Stimulated activated CD8-positive, alpha-beta memory T cell treated with anti-CD3 and anti-CD28 coated beads, Interleukin-15, amount 100 ng/mL, for 1 hour (primary cell): ENCODE measurements around the gene AMER1.
"Not testable (repeated sequence)": the region's sequence is repeated elsewhere in the genome, so short reads cannot be mapped to it uniquely, and the experiment has no call there.

Experiments used
- DNase-seq: peaks from one replicate; pipeline ENCODE4 v3.0.0-alpha.2; 2020; ENCODE audit warnings: low read depth

AMER1 gene

DNA sequence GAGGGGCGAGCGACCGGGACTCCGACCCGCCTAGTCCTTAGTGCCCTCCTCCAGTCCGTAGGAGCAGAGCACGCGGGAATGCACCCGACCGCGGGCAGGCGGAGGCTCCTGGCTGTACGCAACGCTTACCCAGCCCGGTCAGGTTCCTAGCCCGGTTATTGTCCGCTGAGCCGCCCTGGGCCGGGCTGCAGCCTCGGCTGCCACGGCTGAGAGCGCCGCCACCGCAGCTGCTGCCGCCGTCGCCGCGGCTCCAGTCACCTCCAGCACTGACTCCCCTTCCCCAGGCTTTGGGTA is at the start of gene AMER1:
Gene AMER1 (minus strand): TSS at position 268 of the 294 bp plus-strand sequence. CDS start 12,422 bp downstream, outside the sequence.
- no peak for DNase-seq

DNA sequence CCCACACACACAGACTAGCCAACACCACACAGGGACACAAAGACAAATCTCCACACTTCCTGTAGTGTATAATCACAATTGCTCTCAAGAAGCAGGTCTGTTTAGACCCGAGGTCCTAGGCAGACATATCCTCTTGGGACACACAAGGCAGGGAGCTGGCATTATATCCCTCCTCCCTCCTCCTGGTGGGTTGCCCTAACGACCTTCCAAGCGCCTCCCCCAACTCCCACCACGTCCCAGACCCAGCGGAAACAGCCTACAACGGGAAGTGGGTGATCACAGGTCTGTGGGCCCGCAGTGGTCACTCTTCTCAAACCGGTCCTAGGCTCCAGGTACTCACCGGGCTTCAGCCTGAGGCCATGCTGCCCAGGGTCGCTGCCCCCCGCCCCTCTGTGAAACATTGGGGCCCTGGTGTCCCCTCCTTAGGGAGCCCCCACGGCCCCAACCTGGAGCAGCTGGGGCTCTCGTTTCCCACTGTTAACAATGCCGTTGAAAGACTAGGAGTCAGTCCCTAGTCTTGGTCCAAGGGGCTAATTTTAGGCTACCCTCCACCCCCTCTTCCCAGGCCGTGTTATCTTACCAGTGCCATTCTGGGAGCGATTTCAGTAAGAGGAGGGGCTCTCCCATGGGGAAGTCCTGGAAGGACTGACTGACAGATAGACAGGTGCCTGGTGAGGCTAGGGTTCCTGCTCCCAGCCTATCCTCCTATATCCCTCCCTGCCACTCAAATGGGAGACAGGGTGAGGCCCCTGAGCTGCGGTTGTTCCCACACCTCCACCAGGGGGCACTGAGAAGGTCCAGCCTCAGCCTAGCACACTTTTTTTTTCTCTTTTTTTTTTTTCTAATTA is 24.8 kb upstream of the AMER1 start, which contains the start of gene ASB12:
Gene ASB12 (minus strand): TSS at position 485 of the 848 bp plus-strand sequence. CDS start 4,957 bp downstream, outside the sequence.
- no peak for DNase-seq

DNA sequence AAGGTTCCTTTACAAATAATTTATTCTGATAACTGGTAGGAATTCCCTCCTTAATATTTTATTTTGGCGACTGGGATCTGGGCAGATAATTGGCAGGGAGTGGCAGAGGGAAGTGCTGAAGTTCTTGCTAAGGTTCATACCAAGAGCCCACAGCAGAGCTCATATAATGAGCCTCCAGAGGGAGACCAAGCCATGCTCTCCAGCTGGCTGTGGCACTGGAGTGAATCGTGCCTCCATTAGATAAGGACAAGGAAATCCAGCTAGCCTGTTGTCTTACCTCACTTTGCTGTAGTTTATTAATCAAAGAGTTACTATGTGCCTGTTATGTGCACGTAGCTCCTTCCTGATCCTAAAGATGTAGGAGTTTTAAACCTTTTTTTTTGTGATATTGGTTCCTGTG is 23.6 kb upstream of the AMER1 start:
- DNase-seq: no peak

DNA sequence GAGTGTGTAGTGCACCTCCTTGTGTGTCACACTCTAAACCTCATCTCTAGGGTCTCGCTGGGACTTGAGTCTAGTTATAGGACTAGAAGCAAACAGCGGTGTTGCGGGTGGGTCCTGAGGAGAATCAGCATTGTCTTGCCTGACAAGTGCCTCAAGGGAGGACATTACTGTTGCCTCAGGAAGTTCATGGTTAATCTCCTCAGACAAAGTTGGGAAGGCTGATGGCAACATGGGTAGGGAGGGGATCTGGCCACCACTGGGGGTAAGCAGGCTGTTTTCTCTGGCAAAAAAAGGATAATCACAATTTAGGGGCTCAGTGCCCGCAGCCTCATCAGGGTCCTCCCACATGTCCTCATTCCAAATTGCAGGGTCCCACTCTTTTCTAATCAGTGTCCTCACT is 12.5 kb upstream of the AMER1 start:
- DNase-seq: no peak

DNA sequence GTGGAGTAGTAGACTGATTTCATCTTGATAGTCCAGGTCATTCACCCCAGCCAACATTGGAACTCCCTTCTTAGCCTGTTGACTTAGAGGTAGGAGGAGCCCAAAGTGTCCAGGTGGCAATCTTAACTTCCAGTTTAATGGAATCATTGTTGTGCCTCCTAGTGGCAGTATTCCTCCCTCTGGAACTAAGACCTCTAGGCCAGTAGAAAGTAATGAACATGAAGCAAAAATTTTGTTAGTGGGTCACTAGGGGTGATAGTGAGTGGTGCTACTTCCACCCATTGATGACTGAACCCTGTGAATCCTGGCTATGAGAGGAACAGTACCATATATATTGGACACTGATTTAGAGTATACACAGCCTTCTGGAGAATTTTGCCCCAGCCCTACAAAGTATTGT is 8.5 kb upstream of the AMER1 start:
- DNase-seq: not testable (repeated sequence)

DNA sequence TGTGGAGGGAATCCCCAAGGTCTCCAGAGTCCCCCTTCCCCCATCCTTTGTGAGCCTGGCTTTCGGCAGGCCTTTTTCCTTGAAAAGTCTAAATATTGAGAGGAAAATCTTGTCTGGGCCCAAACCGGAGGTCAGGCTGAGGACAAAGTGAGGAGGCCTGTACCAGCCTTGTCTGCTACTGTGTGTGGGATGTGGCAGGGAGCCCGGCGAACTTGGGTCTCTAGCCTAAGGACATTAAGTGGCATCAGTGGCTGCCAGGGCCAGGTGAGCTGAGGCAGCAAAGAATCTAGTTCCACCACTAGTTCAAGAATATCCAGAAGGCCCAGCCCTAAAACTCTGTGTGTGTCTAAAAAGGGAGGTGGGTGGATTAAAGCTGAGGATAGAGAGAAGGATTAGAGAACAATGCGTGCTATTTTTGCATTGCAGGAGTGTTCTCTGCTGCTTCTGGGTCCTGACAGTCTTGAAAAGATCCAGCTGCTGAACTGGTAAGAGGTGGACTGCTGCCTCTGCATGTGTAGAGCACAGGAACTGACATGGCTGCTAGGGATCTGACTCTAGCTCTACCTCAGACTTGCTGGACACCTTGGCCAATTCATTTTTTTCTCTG is 1.2 kb upstream of the AMER1 start:
- DNase-seq: no peak

DNA sequence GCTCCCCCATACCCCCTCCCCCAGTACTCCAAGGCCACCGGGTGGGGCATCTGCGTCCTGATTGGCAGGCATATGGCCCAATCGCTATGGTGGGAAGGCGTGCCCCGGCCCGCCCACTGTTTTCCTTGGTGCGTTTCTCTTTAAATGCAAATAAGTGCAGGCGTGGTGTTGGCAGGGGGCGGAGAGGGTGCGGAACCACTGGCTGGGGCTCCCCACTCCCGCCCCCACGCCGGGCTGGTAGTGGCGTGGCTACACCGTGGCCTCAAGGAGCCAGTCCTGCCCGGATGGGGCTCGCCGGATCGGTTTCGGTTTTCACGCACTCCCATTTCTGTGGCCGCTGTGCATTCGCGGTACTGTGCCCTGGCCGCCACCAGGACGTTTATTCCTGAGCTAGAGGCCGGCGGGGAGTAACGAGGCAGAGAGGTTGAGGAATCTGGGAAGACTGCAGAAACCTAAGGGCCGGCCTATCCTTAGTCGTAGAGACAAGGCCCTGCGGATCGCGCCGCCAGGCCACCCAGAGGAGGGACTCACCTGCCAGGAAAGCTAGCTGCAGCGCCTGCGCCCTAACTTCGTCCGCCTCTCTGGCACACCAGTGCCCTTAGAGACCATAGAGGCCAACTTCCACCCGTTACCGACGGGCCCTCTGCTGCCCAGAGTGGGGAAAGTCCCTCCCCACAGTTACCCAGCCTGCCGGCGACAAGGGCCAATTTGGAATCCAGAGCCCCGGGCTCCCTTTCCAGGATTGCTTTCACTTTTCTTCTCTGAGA is 410 bp upstream of the AMER1 start:
- DNase-seq: peak; percentile 70

DNA sequence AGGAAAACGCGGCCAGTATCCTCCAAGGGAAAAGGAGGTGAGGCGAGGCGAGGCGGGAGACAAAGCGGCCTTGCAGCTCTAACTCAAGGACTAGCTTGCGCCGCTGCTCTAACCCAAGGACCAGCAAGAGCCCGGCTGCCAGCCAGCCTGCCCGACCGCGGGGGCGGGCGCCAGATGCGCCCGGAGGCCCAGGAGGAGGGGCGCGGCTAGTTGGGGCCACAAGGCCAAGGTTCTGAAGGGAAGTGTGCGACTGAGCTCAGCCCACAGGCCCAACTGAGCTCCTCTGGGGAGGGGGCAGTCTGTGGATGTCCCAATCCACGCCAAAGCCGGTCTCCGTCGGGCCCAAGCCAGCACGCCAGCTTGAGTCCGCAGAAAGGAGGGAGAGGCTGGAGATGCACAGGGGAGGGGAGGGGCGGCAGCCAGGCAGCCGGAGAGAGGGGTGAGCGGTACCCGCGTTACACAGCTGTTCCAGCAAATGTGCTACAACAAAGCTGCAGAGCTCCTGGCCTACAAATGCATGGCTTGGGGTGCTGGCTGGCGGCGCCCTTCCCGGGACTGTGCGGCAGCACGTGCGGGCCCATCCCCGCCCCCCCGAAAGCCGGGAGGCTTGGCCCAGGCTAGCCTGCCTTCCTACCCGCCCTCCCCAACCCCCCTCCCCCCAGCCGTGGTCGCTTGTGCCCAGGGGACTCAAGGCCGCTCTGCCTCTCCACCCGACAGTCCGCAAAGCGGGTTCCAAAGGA is 637 bp downstream of the AMER1 start:
- no peak for DNase-seq

DNA sequence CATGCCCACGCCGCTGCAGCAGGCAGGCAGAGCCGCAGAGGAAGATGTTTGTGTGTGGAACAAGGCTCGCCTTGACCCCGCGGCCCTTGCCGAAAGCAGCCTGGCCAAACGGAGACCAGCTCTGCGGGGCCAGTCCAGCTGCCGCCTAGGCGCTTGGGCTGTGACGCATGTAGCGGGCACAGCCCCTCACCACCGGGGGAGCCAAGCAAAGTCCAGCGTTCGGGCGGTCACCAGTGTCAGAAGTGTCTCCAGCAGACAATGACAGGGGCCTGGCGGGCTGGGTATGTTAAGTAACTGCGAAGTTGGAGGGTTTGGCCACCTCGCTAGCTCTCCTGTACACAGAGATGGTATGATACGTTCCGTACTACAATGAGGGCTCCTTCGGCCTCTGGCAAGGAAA is 1.3 kb downstream of the AMER1 start:
- no peak for DNase-seq

DNA sequence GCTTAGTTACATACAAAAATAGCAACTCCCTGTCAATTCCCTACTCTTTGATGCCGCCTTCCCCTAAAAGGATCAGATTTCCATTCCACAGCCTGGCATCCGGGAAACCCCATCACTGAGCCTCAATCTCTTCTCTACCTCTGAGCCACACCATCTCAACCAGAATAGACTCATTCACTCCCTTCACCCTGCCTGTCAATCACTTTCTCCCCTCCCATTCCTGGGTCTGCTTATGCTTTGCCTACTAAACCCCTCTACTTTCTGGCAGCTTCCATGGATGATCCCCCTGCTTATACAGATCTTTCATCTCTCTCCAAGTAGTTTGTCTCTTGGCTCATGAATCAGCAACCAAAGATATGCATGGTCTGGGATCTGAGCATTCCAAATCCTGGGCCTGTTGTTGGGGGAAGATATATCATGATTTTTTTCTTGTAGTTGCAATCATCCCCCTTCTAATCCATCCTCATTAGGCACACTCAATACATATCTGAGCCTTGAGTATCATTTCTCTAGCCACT is 2.6 kb downstream of the AMER1 start:
- no peak for DNase-seq

DNA sequence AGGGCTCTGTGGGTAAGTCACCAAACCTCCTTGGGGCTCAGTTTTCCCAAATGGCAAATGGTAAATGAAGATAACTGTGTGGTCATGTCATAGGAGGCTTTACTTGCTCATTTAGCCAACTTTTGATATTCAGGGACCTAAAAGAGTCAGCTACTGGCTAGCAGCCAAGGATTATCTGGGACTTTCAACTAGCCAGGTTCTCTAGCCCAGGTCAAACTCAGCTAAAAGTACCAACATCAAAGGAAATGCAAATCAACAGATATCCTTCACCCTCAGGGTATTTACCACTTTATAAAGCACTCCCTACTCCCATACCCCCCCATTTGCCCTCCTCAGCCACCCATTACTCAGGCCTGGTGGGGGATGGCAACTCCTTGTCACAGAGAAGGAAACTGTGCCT is 7.5 kb downstream of the AMER1 start:
- DNase-seq: no peak

DNA sequence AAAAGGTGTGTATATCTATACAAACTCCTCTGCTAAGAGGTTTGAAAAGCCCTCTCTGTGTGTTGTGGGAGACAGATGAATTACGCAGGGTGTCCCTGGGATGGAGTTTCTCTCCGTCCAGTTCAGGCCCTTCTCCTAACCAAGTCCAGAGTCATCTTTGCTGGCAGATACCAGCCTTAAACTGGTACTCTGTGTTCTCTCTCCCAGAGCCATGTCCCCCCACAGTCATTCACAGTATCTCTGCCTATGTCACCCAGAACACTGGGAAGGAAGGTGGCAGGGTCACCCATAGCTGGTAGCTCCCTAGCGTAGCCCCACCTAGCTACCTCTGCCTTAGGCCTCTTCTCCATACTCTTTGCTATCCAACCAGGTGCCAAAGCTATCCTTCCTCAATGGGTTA is 8.9 kb downstream of the AMER1 start:
- no peak for DNase-seq

DNA sequence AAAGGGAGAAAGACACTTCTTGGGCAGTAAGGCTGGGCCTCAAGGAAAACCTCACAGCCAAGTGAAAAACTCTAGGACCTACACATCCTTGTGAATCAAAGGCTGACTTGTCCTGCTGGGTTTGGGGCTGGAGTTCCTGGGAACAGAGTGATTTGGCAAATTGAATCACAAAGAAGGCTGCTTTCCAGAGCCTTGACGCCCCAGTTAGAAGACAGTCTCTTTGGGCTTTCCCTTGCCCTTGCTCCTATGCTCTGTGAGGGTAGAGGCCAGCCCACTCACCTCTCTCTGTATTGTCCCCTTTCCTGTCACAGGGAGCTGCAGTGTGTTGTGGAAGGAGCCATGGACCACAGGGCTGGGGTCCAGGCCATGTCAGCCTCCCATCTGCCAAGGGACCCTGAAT is 9.6 kb downstream of the AMER1 start:
- DNase-seq: no peak

DNA sequence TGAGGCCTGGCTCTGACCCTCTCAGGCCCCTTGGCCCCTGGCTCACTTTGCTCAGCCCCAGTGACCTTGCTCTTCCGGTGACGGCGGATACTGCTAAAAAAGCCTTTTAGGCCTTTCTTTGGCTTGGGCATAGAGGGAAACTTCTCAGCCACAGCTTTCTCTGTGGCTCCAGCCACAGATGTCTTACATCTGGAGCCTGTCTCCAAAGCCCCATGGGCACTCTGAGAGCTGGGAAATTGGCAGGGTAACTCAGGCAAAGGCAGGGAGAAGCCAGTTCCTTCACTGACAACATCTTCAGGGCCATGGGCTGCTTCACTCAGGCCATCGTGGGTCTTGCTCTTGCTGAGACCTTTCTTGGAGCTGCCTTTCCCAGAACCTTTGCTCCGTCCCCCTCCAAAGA is 12.8 kb downstream of the AMER1 start:
- DNase-seq: no peak

DNA sequence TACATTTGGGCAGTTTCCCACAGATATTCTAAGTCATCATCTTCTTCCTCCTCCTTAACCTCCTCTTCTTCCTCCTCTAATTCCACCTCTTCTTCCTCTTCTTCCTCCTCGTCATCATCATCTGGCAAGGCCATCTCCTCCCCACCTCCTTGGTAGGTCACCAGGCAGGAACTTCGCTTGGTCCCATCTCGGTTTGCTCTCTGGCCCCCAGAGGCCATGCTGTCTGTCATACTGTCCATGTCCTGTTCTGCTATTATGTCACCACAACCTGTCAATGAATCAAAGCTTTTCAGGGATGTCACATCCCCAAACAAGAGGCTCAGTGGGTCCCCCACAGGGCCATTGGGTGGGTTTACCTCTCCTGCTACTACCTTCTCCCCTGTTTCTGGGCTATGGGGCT is 13.5 kb downstream of the AMER1 start:
- DNase-seq: no peak

DNA sequence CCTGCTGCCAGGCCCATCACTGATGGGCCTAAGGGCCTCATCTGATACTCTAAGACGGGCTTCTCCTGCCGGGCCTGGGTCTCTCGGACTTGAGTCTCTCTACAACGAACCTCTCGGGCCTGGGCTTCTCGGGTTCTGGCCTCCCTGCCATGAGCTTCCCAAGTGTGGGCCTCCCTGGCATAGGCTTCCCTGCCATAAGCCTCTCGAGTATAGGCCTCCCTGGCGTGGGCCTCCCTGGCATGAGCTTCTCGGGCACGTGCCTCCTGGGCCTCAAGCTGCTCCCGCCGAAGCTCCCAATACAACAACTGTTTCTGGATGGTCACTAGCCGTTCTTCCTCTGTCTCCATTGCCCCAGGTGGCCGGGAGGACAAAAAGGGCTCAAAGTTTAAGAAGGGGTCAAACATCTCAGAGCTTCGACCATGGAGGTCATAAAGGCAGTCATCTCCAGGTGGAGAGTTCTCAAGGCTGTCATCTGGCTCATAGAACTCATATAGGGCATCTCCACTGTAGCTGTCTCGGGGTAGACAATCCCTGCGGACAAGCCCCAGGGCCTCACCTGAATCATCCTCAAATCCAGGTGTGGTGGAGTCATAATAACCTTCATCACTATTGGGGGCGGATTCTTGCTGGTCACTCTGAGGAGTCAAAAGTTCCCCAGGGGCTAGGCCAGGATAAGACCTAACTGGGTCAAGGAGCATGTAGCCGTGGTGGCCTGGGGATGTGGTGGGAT is 14.1 kb downstream of the AMER1 start:
- DNase-seq: no peak

DNA sequence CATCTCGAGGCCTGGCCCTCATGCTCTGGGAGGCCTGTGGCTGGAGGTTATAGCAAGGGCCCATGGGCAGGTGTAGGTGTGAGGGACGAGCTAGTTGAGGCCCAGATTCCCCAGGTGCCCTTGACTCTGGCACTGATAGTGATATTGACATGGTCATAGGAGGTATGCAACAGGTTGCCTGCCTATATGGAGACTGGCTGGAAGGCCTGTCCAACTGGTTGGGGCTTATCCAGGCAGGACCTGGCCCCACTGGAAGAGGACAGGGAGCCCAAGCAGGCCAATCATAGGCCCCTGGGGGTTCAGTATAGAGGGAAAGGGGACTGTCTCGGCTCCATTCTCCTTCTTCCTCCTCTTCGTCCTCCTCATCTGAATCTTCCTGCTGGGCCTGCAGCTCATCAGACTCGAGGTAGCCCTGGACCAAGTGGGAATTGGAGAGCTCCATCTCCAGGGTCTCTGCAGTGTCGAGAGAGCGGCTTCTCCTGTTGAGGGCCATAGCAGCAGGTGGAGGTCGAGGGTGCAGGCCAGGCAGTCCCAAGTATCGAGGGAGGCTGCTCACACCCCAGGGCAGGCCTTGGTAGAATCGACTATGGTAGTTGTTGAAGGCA is 15.3 kb downstream of the AMER1 start:
- DNase-seq: no peak

DNA sequence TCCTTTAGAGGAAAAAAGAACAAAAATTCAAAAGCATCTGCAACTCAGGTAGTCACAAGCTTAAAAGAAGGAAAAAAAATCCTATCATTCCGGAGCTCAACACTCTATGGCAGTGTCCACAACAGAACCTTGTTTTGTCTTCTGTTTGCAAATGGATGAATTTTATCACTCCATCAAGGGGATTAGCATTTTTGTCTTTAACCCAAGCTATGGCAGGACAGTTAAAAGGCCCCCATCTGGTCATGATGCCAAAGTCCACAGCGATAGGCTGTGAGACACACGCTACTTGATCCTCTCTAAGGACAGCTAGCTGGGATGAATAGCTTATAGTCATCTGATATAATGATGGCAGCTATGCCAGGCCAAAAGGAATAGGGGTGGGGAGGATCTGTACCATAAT is 16.6 kb downstream of the AMER1 start:
- no peak for DNase-seq

DNA sequence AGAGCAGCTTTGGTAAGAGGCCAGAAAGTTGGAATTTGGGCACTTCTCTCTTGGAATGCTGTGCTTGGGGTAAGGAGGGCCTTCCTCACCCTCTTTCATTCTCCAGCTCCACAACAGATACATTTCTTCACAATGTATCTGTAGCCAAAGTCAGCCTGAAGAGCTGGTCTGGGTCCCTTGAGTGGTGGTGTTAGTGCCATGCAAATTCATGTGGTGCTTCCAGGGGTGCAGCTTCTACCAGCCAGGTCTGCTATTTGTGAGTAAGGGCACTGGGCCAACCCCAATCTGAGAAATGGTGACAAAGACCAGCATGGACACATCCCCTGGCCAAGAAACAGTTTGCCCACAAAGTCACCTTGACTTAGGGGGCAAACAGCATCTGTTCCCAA is 17.8 kb downstream of the AMER1 start:
- DNase-seq: no peak

DNA sequence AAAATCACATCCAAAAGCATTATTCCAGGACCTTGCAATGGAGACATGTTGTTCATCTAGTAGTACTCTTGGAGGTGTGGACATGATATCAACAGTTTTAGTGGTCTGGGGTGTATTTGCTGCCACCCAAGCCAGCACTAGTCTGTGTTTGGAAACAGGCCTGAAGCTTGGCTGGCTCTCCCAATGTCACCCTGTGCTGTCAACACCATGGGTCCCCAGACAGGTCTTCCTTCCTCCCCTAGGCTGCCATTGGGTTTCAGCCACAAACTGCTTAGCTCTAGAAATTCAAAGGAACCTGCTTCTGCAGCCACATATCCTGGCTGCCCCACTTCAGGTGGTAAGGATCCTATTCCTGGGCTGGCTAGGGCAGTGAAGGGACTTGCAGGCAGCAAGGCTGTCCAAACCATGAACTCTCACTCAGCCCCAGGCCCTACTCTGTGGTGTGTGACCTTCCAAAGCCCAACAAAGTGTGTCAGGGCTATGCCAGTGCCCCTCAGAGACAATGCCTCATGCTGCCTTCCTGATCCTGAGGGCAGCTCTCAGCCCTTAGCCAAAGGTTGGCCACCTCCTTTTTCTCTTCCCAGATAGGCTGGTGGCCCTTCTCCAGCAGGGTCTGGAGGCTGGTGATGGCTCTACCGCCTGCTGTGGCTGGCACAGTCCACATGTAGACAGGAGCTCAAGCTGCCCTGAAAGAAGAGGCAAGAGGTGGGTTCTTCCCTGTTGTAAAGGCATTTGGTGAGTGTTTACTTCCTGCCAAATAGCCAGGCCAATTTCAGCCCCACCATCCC is 18.3 kb downstream of the AMER1 start:
- no peak for DNase-seq
